ENCODE data around the gene TMCC2. TPM values are rescaled to one million over a fixed set of nuclear protein-coding genes. Genes with fewer than 3 reads are reported as not detected.

Gene TMCC2
- total RNA-seq, 2 experiments from 2014 or later, result 0.52 to 0.64 TPM

DNA sequence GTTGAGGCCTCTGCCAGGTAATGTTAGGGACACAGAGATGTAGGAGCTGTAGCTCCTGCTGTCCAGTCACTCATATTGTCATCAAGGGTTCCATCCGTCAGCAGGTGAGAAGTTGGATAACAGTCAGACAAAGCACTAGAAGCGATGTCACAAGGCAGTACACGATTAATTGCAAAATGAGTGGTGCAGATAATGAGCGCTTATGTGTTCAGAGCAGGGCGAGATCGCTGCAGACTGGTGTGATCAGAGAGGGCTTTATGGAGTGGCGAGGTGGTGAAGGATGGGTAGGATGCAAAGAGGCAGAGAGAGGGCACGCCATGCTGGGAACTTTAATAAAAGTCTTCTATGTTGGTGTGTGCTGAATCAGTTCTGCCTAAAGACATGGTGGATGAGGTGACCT is 8.8 kb downstream of the TMCC2 start:
- no peak overlapping the region for H3K4me3 Mint-ChIP-seq
- H3K27ac Mint-ChIP-seq, result peak overlapping the region; percentile 5
- ChIA-PET POLR2A (no interaction called here), CTCF (interaction anchor here (0.9 to 3.8 kb wide), 4 partner anchors 8 to 37 kb away, joined by 3 to 12 read pairs (median 6); partner anchors contain the start of gene TMCC2)
- no peaks in the 10 kb centered on the region for H3K36me3 Mint-ChIP-seq (ENCODE audit: low read depth)
- no peak for DNase-seq
- peaks cover 20% of the 10 kb centered on the region for H3K4me1 Mint-ChIP-seq
- no peaks in the 10 kb centered on the region for H3K9me3 Mint-ChIP-seq
- no peaks in the 10 kb centered on the region for H3K27me3 Mint-ChIP-seq

DNA sequence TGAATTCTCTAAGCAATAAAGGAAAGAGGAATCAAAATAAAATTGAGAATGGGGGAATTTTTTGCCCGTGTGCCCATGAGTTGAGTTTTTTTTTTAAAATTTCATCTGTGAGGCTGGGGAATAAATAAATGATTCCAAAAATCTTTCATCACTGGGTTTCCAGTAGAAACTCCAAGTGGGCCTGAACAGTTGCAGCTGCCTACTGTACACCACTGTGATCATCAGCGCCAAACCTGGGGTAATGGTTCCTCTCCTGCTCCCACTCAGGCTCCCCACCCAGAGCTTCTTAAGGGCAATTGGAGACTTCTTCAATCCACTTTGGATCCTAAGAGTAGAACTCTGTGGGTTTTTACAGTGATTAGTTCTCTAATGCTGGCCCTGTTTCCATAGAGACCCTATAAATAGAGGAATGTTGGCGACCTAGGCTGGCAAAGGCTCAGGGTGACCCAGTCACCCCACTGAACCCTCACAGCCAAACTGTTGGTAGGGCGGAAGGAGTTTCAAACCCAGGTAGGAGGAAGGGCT is 9.3 kb downstream of the TMCC2 start:
- H3K9me3 Mint-ChIP-seq, result no peaks in the 10 kb centered on the region
- ChIA-PET POLR2A (no interaction called here), CTCF (interaction anchor here (1.1 to 3.8 kb wide), 5 partner anchors 9 to 37 kb away, joined by 3 to 12 read pairs (median 7); partner anchors contain the start of gene TMCC2)
- no peak overlapping the region for H3K4me3 Mint-ChIP-seq
- H3K36me3 Mint-ChIP-seq (ENCODE audit: low read depth), result no peaks in the 10 kb centered on the region
- no peak overlapping the region for H3K27ac Mint-ChIP-seq
- no peak for DNase-seq
- H3K27me3 Mint-ChIP-seq, result no peaks in the 10 kb centered on the region
- peaks cover 17% of the 10 kb centered on the region for H3K4me1 Mint-ChIP-seq

DNA sequence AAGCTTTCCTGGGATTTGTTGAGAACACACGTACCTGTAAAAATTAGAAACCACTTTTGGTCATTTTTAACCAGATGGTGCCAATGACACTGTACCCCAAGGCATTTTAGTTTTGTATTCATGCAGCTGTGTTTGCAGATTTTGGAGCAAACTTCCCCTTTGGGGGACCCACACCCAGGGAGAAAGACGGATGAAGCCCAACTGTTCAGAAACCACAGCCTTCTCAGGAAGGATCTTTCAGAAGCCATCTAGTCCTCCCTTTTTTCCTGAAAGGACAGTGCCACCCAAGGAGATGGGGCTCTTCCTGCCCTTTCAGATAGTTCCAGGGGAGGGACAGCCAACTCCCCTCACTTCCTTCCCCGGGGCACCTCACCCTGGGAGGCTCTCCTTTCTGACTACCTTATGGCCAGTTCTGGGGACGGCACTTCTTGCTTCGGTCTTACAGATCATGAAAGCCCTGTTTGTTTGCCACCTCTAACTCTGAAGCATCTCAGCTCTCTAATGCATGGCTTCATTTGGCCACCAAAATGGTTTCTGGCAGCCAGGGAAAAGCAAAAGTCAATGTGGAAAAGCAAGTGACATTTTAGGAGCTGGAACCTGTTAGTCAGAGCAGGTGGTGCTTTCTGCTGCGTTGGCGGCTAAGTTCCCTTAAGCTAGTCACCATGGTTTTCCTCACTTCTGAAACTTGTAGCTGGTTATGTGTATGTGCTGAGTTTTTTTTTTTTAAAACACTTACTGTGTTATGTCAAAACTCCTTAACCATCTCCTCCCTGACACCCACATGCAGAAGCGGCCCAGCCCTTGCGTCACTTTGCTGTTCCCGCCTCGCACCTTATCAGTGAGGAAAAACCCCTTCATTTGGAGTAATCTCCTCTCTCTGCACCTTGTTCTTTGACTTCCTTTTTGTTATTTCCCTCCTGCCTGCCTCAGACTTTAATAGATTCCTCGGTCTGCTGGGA is 10.1 kb downstream of the TMCC2 start:
- POLR2A ChIA-PET, result interaction anchor here (0.6 kb wide), 1 partner anchor 46 kb away, joined by 3 read pairs; no protein-coding TSS in a partner anchor
- no peak for DNase-seq
- no peaks in the 10 kb centered on the region for H3K9me3 Mint-ChIP-seq
- peaks cover 12% of the 10 kb centered on the region for H3K4me1 Mint-ChIP-seq
- no peak overlapping the region for H3K4me3 Mint-ChIP-seq
- CTCF ChIA-PET, result interaction anchor here (1.1 to 3.8 kb wide), 9 partner anchors 8 to 96 kb away, joined by 3 to 12 read pairs (median 8); partner anchors contain the start of gene TMCC2
- H3K36me3 Mint-ChIP-seq (ENCODE audit: low read depth), result no peaks in the 10 kb centered on the region
- no peak overlapping the region for H3K27ac Mint-ChIP-seq
- no peaks in the 10 kb centered on the region for H3K27me3 Mint-ChIP-seq

DNA sequence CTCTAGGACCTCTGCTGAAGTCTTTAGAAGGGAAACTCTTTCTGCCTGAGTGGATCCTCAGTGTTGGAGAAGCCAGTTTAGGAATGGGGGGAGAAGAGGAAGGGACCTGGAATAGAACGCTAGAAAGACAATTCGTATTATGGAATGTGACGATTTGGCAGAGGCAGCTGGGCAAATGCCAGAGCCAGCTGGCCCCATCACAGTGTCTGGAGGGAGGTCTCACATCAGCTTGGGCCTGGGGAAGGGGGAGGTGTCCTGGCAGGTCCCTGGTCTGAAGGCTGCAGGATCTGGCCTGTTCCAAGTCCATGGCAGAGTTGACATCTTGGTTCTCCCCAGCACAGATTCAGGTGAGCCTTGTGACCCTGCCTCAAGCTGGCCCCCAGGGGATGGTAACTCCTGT is 11.3 kb downstream of the TMCC2 start:
- no peaks in the 10 kb centered on the region for H3K9me3 Mint-ChIP-seq
- ChIA-PET POLR2A (no interaction called here), CTCF (interaction anchor here (0.6 to 3.8 kb wide), 8 partner anchors 9 to 500 kb away, joined by 3 to 12 read pairs (median 8); partner anchors contain the start of gene TMCC2)
- H3K4me3 Mint-ChIP-seq, result no peak overlapping the region
- peaks cover 8% of the 10 kb centered on the region for H3K4me1 Mint-ChIP-seq
- H3K36me3 Mint-ChIP-seq (ENCODE audit: low read depth), result no peaks in the 10 kb centered on the region
- no peaks in the 10 kb centered on the region for H3K27me3 Mint-ChIP-seq
- DNase-seq, result no peak
- no peak overlapping the region for H3K27ac Mint-ChIP-seq

DNA sequence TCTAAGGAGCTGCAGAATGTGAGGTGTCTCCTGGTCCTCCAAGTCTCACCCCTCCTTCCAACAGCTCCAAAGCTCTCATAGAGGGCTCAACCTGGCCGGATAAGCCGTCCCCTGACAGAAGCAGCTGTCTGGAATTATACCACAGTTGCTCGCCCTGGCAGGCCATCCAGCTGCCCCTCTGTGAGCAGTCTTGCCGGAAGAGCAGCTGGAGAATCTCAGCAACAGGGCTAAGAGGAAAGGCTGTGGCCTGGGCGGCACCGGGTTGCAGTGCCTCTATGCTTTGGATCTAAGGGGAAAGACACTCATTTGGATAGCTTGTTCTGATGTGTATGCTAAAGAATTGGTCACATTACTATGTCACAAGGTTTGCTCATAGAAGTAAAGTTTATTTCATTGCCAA is 12.4 kb downstream of the TMCC2 start:
- Mint-ChIP-seq H3K4me1 (peaks cover 8% of the 10 kb centered on the region), H3K27ac (no peak overlapping the region), H3K36me3 (ENCODE audit: low read depth) (no peaks in the 10 kb centered on the region), H3K9me3 (no peaks in the 10 kb centered on the region), H3K4me3 (no peak overlapping the region), H3K27me3 (no peaks in the 10 kb centered on the region)
- no peak for DNase-seq
- ChIA-PET POLR2A (no interaction called here), CTCF (interaction anchor here (0.9 to 1.8 kb wide), 4 partner anchors 14 to 114 kb away, joined by 3 to 6 read pairs (median 4); no protein-coding TSS in a partner anchor)

DNA sequence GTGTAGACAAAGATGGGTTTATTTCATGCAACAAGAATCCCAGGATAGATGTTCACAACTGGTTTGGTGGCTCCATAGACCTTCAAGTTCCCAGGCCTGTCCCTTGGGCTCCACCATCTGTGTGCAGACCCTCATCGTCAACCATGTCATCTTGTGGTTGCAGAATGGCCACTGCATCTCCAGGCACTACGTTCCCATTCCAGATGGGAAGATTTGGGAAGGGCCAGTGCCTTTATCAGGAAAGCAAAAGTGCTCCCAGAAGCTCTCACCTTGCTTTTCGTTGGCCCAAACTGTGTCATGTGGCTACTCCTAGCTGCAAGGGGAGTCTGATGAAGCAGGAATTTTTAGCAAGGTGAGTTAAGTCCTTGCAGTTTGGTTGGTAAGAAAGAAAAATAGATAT is 12.8 kb downstream of the TMCC2 start:
- H3K27me3 Mint-ChIP-seq, result no peaks in the 10 kb centered on the region
- H3K27ac Mint-ChIP-seq, result no peak overlapping the region
- ChIA-PET CTCF (interaction anchor here (0.6 to 1.8 kb wide), 5 partner anchors 14 to 1276 kb away, joined by 3 to 6 read pairs (median 4); no protein-coding TSS in a partner anchor), POLR2A (no interaction called here)
- no peak overlapping the region for H3K4me3 Mint-ChIP-seq
- no peaks in the 10 kb centered on the region for H3K9me3 Mint-ChIP-seq
- peaks cover 8% of the 10 kb centered on the region for H3K4me1 Mint-ChIP-seq
- H3K36me3 Mint-ChIP-seq (ENCODE audit: low read depth), result no peaks in the 10 kb centered on the region
- no peak for DNase-seq

DNA sequence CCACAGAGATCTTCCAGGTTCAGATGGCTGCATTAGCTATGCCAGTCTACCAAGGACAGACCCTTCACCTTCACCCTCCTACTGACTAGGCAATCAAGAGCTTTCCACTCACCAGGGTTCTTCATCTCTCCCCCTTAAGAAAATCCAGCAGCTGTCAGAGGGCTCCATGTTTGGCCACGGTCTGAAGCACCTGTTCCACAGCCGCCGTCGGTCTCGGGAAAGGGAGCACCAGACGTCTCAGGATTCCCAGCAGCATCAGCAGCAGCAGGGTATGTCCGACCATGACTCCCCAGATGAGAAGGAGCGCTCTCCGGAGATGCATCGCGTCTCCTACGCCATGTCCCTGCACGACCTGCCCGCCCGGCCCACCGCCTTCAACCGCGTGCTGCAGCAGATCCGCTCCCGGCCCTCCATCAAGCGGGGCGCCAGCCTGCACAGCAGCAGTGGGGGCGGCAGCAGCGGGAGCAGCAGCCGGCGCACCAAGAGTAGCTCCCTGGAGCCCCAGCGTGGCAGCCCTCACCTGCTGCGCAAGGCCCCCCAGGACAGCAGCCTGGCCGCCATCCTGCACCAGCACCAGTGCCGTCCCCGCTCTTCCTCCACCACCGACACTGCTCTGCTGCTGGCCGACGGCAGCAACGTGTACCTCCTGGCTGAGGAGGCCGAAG is 13.8 kb downstream of the TMCC2 start:
- Mint-ChIP-seq H3K27me3 (no peaks in the 10 kb centered on the region), H3K27ac (no peak overlapping the region), H3K9me3 (no peaks in the 10 kb centered on the region), H3K4me1 (peaks cover 15% of the 10 kb centered on the region), H3K4me3 (no peak overlapping the region), H3K36me3 (ENCODE audit: low read depth) (no peaks in the 10 kb centered on the region)
- ChIA-PET CTCF (interaction anchor here (0.6 to 1.8 kb wide), 5 partner anchors 10 to 1275 kb away, joined by 3 to 6 read pairs (median 5); no protein-coding TSS in a partner anchor), POLR2A (no interaction called here)
- DNase-seq, result no peak

DNA sequence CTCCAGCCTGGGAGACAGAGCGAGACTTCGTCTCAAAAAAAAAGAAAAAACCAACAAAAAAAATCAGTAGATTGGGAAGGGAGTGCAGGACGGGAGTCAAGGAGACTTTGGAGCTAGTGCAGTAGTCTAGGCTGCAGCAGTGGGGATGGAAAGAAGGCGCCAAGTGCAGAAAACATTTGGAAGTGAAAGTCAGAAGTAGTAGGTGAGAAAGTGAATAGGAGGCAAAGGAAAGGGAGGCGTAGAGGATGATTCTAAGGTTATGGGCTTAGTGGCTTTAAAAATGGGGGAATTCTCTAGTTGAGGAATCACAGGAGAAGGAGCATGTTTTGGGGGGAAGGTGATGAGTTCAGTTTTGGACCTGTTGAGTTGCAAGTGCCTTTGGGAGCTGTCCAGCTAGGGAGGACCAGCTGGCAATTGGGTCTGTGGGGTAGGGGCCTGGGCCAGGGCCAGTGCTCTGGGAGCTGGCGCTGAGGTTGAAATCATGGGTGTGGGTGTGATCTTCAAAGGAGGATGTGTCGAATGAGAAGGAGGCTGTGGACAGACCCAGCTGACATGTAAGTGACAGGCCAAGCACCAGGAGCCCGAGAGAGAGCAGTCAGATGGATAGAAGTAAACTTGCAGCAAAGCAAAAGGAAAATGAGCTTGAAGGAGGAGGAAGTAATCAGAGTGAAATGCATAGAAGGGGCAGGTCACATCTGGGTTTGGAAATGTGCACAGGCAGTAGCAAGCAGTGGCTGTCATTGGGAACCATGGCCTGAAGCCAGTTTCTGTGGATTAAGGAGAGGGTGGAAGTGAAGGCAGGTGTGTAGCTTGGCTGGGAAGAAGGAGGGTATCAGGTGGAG is 15.8 kb downstream of the TMCC2 start:
- Mint-ChIP-seq H3K4me3 (no peak overlapping the region), H3K27me3 (no peaks in the 10 kb centered on the region), H3K36me3 (ENCODE audit: low read depth) (no peaks in the 10 kb centered on the region), H3K9me3 (no peaks in the 10 kb centered on the region), H3K4me1 (peaks cover 17% of the 10 kb centered on the region), H3K27ac (no peak overlapping the region)
- CTCF ChIA-PET, result interaction anchor here (0.9 to 7.4 kb wide), 3 partner anchors 13 to 30 kb away, joined by 3 to 70 read pairs (median 5); no protein-coding TSS in a partner anchor
- POLR2A ChIA-PET, result no interaction called here
- DNase-seq, result no peak

DNA sequence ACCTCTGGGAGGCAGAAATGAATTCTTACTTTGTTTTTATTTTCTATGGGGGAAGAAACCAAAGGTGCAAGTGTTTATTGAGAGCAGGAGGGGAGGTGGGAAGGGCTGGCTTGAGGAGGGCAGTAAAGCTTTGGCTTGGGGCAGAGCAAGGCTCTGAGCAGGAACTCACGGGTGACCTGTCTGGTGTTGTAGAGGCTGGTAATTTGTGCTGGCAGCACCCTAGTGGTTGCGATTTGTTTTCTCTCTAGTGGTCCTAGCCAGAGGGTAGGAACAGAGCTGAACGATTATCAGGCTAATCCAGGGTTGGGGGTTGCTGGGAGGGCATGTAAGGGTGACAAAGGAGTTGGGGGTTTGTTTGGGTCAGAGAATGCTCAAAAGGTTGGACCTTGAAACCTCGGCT is 16.6 kb downstream of the TMCC2 start:
- Mint-ChIP-seq H3K4me3 (no peak overlapping the region), H3K36me3 (ENCODE audit: low read depth) (no peaks in the 10 kb centered on the region), H3K4me1 (peaks cover 17% of the 10 kb centered on the region), H3K9me3 (no peaks in the 10 kb centered on the region), H3K27me3 (no peaks in the 10 kb centered on the region), H3K27ac (no peak overlapping the region)
- CTCF ChIA-PET, result interaction anchor here (1.2 to 7.4 kb wide), 2 partner anchors 12 to 18 kb away, joined by 3 to 70 read pairs; no protein-coding TSS in a partner anchor
- no peak for DNase-seq
- POLR2A ChIA-PET, result no interaction called here

DNA sequence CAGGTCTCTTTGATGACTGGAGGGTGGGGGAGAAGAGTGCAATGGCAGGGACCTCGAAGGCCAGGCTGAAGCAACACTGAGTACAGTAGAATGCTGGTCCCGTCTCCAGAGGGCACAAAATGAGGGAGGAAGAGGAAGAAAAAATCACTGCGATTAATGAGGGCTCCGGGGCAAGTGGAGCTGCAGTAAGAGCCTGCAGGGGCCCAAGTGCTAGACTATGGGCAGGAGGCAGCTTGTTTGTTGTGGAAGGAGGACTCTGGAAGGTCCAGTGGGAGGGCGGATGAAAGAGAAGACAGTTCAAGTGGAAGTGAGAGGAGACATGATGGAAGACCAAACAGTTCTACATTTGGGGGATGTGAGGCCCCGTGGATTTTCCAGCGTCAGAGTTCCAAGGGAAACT is 17.4 kb downstream of the TMCC2 start:
- DNase-seq, result no peak
- H3K4me1 Mint-ChIP-seq, result peaks cover 17% of the 10 kb centered on the region
- CTCF ChIA-PET, result interaction anchor here (0.6 to 7.4 kb wide), 5 partner anchors 12 to 731 kb away, joined by 3 to 70 read pairs (median 3); partner anchors contain the start of gene TMCC2
- no peak overlapping the region for H3K27ac Mint-ChIP-seq
- no peaks in the 10 kb centered on the region for H3K36me3 Mint-ChIP-seq (ENCODE audit: low read depth)
- no peaks in the 10 kb centered on the region for H3K27me3 Mint-ChIP-seq
- no peaks in the 10 kb centered on the region for H3K9me3 Mint-ChIP-seq
- POLR2A ChIA-PET, result no interaction called here
- H3K4me3 Mint-ChIP-seq, result no peak overlapping the region

DNA sequence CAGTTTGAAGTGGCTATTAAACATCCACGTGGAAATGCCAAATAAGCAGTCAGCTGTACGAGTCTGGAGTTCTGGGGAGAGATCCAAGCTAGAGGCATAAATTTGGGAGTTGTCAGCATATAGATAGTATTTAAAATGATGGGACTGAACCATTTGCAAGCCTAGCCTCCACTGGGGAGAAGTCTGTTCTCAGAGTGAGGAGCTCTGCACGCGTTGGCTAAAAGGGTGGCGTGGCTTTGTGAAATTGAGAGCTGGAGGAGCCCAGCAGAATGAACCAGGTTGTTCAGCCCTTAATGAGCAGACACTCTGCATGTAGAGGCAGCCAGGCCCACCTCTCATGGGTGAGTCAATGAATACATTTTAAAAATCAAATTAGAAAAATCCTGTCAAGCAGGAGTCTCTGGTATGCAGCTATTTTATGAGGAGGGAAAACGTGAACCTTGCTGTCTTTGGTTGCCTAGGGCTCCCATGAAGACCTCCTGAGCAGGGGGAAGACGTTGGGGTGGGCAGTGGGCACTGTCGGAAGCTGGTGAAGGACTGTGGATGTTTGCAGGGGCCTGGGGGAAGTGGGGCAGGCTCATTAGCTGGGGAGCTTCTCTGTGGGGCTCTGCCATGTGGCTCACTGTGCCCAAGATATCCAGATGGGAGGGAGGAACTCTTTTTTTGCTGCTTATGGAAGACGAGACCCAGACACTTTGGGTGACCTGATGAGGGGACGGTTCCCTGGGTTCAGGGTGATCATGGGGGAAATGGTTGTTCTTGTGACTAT is 18.8 kb downstream of the TMCC2 start:
- POLR2A ChIA-PET, result no interaction called here
- H3K36me3 Mint-ChIP-seq (ENCODE audit: low read depth), result no peaks in the 10 kb centered on the region
- no peak overlapping the region for H3K27ac Mint-ChIP-seq

More for the DNA sequence above, 18.8 kb downstream of the TMCC2 start:
- Mint-ChIP-seq H3K27me3 (no peaks in the 10 kb centered on the region), H3K9me3 (no peaks in the 10 kb centered on the region), H3K4me1 (peaks cover 17% of the 10 kb centered on the region), H3K4me3 (no peak overlapping the region)
- DNase-seq, result no peak
- CTCF ChIA-PET, result interaction anchor here (0.7 to 7.4 kb wide), 6 partner anchors 10 to 345 kb away, joined by 3 to 70 read pairs (median 3); partner anchors contain the start of gene TMCC2

Measured in activated CD4-positive, alpha-beta T cell treated with anti-CD3 and anti-CD28 coated beads, Interleukin-2, amount 10 ng/mL, durations not matched to agents 7 days and 5 days (primary cell).